Retina (tissue), 1 donor: ENCODE measurements around the gene MAST4.
A peak's percentile ranks its signal among the peaks of the same experiment; 100 is the strongest.

Source experiments
- DNase-seq: peaks from one replicate; pipeline ENCODE4 v3.0.0-alpha.2; 2016

Gene MAST4

DNA sequence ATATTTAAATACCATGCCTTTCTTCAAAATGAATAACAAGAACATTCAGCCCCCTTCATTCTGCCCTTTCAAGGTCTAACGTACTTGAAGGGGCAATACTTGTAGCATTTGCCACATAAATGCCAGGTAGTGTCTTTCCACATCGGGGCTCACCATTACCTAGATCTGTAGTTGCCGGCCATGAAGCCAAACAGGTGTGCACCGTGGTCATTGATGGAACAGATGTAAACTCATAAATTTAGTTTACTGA, 407.4 kb downstream of the MAST4 start:
- no peak for DNase-seq

DNA sequence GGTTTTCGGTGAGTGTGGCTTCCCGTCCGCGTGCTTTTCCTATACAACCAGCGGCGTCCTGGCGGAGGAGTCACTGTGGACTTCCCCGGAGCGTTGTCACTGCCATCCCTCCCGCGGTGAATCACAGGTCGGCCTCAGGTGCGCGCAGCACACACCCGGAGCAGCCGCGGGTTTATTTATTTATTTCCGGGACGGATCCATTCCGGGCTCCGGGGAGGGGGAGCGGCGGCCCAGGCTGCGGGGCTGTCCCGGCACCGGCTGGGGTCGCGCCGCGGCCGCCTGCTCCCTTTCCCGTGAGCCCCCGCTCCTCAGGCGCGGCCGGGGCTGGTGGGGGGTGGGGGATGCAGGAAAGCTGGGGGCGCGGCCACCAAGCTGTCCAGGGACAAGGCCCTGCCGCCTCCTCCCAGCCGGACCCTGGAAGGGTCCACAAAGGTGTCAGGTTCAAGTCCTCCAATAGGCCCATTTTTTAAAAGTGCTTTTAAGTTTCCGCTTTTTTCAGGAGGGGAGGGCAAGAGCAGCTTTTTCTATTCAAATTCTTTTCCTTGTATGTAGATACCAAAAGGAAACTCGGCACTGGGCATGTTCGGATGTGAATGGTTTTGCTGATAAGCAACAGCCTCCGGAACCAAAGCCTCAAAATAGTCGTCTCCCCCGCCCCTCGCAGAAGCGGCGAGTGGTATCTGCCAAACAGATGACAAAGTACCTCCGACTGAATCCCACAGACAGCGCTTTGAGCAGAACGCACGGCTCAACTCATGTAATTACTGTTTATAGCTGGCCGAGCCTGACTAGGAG, 407.9 kb downstream of the MAST4 start:
- peak; percentile 87 for DNase-seq

DNA sequence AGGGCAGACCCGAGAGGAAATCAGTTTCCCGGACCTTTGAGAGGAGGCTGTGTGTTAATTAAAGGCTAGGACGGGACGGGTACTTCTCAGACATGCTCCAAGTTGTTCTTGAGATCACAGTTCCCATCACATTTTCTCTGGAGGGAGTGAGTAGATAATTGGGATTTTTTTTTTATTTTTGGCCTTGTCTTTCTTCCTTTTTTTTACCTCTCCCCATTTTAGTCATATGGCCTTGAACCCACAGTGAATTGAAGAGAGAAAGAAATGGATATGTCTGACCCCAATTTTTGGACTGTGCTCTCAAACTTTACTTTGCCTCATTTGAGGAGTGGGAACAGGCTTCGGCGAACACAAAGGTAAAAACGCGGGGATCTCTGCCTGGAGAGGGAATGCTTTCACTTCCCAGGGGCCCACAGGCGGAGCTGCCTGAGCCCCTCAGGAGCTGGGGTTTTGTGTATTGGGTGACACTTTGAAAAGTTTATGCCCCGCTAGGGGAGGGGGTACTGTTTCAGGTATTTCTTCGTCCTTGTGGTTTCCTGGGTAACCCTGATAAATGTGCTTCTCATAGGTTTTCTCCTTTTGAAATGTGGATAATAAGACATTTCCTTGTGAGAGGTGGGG, 408.6 kb downstream of the MAST4 start:
- peak; percentile 30 for DNase-seq

DNA sequence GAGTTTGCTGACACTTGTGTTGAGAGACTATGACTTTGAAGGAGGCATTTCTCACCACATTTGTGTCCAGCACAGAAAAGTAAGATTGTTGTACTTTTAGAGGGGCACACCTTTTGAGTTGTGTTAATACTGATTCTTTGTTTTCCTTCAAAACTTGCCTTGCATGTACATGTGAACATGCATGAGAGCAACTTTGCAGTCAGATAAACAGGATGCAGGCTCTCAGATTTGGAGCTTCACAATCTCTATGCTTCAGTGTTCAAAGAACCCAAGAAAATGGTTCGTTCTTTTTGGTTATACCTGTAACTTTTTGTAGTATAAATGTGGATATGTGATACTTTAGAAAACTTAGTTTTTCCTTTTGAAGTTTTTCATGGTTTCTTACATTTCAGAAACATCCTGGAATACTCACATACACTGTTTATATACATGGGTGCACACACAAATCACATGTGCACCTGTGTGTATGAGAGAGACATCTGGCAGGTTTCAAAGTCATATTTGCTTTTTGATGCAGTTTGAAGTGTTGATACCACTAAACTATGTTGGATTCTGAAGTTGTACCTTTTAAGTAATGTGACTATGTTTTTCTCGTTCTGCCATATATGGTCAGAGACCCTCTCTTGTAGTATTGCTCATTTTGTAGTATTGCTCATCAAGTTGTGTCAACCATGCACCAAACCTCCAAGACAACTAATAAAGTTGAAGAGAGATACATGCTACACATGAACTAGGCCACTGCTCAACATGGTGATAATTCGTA, 409.7 kb downstream of the MAST4 start:
- DNase-seq = no peak

DNA sequence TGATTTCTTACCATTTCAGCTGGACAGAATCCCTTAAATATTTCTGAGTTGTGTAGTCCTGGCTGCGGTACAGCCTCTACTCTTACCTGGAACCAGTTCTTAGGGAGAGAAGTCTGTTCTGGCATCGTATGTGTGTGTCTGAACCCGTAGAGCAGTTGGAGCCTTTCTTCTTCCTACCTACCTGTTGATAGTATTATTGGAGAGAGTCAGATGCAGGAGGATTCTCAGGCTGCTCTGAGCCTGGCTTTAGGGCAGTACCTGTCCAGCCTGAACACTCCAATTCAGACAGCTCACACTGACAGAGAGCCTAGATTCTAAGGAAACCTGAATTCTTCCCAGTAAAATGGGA, 410.3 kb downstream of the MAST4 start:
- no peak for DNase-seq

DNA sequence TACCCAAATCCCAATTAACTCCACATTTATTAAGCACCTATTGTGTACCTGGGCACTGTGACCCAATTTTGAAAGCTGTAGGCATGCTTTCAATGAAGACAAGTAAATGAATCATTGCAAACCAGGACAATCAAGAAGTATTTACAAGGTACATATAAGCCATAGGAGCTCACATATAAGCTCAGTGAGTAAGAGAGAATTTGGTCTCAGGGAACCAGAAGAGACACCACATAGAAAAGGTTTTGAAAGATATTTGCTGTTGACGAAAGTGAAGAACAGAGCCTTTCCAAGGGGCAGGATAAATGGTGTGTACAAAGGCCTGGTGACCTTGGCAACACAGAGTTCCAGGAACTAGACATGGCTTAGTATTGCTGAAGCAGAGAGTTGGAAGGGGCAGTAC, 412.8 kb downstream of the MAST4 start:
- no peak for DNase-seq

DNA sequence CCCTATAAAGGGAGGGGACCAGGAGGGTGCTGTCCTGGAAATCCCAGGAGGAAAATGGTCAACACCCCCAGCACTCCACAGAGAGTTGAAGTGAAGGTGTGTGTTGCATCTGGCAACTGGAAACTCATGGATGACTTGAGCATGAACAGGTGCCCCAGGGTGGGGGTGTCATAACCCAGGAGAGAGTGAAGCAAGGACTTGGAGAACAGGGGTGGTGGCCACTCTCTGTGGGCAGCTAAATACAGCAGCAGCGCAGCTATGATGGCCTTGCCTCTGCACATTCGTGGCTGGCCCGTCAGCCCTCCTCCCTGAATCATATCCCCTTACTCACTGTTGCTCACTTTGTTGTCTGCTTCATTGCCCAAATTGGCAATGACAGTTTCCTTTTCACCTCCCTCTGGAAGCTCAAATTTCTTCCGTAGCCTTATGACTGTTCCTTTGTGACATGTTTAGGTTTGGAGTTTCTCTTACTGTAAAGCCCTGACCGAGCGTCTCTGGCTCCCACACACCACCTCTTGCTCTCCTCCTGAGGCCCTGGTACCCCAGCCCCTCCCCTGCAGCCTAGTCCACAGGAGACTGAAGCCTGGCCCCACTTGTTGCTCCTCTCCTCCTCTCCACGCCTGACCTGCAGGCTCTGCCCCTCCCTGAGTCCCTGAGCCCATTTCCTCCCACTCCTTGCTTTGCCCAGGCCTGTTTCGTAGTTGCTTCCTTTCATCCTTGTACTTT, 414.7 kb downstream of the MAST4 start:
- DNase-seq = peak; percentile 75

DNA sequence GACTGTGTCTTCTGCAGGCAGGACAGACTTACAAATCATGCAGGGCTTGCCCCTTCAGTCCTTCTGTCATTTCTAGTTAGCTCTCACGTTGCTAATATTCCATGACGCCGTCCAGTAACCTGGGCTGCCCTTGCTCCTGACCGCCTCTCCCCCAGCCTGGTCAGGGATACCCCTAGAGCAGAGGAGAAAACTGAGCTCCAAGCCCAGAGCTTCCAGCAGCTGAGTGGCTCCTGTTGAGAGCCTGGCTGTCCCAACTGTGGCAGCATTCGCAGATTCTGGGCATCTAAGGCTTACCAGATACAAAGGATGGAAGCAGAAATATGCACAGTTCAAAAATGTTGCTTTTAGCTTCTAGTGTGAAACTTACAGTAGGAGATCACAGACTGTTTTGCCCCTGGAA, 415.2 kb downstream of the MAST4 start:
- no peak for DNase-seq

DNA sequence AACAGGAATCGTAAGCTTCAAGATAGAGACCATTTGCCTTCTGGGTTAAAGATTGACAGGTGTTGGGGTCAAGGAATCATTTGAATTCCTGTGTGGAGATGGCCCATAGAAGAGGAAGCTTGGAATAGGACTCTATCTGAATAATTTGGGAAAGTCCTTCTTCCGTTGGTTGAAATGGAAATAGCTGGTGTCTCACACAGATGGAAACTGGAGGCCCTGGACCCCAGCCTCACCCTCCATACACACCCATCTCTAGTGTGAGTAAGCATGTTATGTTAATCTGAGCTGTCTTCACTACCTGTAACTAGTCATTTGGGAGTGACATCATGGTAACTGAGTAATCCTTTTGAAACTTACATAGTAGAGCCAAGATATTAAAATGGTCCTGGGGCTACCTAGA, 416.0 kb downstream of the MAST4 start:
- no peak for DNase-seq

DNA sequence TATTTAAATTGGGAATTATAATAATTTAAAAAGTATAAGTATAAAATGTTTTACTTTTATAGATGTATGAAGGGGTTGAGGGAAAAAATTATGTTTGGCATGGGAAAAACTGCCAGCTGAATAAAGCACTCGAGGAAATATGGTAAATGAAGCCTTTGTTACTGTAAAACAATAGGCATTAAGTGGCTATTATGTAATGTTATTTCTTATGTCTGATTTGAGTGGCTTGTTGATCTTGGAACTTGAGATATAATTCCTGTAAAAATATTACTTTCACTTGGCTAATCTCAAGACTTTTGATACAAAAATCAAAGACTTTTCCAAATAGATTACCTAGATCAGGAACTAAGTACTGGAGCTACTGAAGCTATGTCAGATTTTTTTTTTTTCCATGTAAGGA, 417.5 kb downstream of the MAST4 start:
- DNase-seq = no peak

DNA sequence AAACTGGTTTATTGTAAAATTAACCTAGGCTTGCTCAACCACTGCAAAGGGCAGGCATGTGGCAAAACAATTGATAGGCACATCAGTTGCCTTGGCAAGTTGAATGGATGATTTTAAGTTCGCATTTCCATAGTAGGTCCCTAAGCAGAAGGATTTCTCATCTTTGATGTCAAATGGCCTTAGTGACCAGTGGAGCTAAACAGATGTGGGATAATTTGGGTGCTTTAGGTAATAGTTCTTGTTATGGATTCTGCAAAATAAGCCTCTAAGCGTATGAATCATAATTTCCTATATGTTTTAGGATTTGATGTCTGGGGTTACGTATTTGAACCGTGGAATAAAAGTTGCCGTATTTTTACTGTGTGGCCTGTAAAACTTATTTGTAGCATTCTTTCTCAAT, 418.0 kb downstream of the MAST4 start:
- DNase-seq = no peak

DNA sequence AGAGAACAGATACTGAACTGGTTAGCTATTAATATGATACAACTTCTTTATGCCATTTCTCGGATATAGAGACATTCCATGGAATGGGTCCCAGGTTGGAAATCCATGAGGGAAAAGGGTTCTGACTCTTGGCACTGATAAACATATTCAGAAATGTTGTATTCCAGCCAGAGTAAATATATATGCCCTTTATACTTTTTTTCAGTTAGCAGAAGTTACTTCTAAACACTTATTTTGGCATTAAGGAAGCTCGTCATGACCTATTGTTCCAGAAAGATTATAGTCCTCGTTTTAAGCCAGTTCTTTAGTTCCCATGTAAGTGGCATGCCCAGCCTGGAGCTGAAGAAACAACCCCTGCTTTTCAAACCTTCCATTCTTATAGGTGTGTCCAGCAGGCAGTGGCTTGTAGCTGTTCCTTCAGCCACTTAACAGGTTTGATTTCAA, 418.8 kb downstream of the MAST4 start:
- no peak for DNase-seq

DNA sequence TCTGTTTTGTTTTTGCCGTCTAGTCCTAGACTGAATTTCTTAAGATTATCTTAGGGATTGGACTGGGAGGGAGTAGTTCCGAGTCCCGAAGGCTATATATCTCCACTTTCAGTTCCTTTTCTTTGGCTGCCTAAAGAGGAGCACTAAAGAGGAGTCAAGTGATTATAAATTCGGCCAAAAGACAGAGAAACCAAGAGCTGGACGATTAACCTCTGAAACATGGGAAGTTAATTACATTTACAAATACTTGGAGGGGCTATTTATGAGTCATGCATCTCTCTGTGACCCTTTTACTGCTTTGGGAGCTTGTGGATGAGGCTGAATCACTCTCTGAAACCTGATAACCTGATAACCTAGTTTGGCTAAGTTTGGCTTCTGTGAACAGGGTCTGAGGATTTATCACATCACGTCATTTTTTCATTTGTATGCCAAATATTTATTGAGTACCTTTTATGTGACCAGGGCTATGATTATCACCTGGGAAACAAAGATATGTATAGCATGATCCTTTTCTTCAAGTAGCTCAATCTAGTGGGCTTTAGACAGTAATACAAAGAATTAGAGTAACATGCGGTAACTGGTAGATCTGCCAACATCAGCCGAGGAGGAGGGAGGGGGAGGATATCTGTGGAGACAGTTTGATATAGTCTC, 419.5 kb downstream of the MAST4 start:
- no peak for DNase-seq

DNA sequence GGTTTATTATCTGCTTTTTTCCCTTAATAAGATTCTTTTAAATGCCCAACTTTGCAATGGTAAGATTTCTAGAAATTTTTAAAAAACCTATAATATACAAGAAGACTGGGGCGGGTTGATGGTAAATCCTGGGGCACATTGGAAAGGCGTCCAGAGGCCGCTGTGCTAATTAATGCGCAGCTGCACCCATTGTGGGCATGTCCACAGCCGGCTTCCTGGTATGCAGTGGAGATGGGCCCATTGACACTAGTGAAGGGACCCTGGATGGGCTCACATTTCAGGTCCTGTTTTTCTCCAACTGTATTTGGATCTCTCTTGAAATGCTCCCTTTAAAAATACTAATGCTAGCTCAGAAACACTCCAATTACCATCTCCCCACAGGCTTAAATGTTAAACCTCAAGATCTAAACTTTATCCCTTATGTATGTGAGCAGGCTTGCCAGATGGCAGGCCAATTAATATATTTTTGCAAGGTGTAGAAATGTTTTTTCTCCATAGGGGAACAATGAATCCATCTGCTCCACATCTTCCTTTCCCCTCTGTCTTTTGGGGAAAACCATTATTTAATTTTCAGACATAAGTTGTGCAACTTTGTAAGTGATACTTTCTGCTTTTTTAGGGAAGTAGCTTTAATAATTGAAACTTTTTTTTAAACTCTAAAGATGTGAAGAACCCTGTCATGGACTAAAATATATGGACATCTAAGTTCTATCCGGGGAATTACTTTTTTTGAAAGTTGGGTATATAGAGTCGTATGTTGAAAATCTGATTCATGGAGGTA, 423.1 kb downstream of the MAST4 start:
- no peak for DNase-seq

DNA sequence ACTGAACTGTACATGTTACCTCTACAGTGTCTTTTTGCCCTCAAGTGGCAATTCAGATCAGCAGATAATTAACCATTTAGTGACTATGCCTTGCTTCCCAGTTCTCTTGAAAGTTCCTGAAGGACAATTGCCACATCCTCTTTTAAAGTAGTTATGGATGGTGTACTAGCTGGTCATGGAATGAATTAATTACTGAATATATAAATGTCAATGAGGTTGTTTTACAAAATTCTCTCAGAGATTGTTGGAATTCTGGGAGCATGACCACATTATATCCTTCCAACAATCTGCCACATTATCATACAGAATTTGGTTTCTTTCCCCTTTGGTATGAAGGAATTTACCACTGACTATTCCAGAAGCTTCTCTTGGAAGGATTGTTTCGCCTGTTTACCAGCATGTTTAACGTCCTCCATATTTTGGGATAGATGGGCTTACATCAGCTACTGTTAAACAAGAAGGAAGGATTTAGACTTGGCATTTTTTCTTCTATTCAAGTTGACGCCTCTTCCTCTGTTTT, 424.0 kb downstream of the MAST4 start:
- no peak for DNase-seq

DNA sequence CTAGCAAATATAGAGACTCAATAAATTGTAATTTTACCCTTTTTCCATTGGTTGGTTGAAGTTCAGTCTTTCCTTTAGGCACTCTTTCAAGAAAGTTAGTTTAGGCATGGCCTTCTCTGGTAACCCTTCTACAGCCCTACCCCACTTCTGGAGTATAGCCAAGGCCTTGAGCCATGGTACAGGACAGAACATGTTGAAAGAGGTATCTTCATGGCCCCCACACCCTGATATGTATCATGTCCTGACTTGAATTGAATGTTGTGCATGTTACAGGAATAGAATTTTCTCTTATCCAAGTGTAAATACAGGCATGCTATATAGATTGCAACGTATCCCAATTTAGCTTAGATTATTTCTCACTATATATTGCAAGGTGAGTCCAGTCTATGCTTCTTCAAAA, 424.8 kb downstream of the MAST4 start:
- no peak for DNase-seq

DNA sequence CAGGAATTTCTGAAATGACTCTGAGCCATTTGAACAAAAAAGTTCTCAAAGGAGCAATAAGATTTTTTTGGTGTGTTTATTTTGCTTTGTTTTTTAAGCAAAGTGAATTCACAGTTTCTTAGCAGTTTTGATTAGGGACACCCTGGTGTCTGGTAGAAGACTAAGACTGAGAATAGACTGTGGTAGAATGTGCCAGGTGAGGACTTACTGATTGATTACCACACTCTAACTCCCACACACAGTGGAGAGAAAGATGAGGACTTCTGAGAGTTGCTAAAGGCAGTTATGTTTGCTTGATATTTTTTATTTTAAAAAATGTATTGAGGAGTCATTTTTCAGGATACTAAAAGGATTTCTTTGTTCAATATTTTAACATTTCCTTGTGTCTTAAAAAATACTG, 425.3 kb downstream of the MAST4 start:
- DNase-seq = no peak

DNA sequence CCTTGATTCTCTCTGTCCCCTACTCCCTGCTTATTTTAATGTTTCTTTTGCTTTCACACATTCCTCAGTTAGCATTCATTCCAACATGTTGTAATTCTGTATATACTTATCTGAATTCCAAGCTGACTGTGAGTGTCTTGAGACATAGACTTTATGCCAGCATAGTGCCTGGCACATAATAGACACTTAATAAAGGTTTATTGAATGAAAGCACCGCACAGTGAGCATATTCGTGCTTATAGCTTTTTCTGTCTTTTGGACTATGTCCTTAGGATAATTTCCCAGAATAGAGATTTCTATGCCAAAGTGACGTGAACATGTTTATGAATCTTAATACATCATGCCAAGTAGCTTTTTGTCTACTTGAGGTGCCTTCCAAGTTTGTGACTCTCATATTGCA, 425.8 kb downstream of the MAST4 start:
- DNase-seq = no peak

DNA sequence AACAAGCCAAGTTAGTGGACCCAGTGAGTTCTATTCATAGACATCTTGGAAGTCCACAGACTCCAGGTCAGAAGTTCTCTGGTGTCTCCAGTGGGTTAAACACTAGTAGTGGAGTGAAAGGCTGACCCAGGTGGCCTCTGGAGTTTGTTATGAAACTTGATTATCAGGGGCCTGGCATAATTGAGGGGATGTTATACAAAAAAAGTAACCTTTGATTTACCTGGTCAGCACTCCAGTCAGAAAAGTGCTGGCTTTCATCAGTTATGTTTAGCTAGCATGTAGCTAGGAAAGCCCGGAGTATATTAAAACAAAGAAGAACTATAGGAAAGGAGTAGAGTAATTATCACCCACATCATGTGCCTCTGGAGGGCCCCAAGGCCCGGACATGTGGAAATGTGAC, 429.3 kb downstream of the MAST4 start:
- no peak for DNase-seq

DNA sequence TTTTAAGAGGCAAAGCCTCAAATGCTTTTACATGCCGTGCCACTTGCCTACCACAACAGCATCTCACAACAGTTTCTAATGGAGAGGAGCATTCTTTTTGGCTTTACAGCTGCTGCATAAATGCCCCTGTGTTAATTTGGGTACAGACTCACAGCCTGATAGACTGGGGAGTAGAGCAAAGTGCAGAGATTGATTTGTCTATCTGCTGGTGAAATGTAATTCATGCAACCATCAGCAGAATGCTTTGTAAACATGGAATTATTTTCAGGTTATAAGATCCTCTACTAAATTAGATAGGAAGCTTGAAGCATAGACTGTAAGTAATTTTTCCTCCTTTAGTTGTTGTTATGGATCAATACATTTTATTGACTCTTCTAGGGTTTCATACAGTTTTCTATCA, 430.1 kb downstream of the MAST4 start:
- no peak for DNase-seq

DNA sequence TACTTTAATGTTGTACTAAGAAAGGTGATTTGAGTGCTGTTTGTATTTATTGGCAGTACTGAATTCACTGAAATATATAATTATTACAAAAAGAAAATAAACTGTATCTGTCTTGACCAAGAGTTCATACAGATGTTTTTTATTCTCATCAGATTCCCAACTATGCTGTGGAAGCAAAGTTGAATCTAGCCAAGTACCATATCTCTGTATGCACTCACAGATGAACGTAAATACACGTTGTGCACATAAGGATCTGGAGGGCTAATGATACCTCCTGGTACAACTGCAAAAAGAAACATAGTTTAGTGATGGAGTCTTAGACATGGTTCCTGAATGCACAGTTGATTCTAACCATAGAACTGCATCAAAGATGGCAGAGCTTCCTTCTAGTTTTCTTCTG, 431.0 kb downstream of the MAST4 start:
- DNase-seq = no peak

DNA sequence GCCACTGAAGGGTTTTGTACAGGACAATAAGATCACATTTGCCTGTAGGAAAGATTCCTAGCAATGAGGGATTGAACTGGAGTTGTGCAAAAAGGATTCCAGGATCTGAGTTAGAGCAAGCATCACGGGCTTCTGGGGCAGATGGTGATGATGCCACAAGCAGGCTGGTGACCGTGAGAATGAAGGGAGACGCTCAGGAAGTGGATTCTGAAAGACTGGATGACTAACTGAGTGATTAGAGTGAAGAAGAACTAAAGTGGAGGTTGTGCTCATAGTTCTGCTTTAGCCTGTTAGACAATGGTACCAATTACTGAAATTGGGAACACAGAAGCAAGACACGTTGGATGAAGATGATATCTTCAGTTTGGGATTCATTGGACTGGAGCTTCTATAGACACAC, 432.2 kb downstream of the MAST4 start:
- no peak for DNase-seq
